Islet of Langerhans (tissue), 1 donor: ENCODE data around the gene IFT81.
"Not testable (repeated sequence)": the region's sequence is repeated elsewhere in the genome, so short reads cannot be mapped to it uniquely, and the experiment has no call there.

Experiments
- FAIRE-seq: peaks from one replicate; lab custom pipeline; 2011; peaks lifted over from hg19 to GRCh38; lab: Jason Lieb, UNC

Gene IFT81

DNA sequence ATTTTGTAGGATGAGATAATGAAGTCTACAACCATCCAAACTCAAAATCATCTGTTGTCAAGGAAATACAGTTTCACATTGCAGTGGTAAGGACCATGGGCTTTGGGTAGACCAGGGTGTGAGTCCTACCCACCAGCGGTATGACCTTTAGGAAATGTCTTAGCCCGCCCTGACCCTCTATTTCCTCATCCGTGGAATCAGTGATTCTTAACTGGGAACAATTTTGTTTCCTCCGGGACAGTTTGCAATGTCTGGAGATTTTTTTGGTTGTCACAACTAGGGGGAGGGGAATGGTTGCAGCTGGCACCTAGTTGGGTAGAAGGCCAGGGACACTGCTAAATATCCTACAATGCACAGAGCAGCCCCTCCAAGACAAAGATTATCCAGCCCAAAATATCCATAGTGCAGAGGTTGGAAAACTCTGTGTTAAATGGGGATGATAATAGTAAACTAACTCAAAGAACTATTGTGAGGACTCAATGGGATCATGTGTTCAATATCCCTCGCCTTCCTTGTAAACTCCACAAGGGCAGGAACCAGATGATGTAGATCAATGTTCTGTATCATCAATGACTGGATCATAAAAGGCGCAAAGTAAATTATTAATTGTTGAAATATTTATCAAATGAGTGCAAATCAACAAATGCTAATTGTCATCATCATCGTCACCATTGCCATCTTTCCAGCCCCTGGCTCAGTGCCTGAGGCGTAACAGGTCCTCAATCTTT is 15.7 kb upstream of the IFT81 start:
- FAIRE-seq: no peak

DNA sequence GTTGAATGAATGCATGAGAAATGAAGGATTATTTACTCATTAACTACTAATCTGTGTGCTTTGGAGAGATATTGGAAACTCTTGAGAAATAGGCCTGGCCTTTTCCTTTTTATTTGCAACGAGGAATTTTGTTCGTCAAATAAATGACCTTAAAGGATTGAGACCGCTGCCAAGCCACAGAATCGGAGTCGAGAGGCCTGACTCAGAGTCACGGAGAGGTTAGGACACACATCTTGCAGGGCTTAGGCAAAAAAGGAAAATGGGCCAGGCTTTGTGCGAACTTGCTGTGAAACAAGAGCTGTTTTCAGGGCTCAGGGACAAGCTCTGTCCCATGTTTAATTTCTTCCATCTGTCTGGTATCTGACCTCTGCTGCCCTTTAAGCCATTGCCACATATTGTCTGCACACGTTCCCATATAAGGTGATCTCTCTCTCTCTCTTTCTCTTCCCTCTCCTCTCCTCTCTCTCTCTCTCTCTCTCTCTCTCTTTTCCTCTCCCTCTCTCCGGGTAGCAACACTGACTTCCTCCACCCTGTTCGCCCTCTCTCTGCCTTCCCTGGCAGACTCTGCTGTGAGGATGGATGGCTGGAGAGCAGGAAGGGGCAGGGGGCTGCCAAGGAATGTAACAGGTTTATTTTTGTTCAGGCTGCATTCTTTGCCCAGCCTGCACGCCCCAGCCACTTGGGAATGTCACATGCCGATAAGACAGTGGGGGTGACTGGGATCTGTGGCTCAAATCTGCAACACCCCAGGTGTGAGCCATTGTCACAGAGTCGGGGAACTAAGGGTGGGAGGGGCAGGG is 14.9 kb upstream of the IFT81 start:
- no peak for FAIRE-seq

GRCh38 chr12:110109837-110110535 is 14.2 kb upstream of the IFT81 start:
- no peak for FAIRE-seq

DNA sequence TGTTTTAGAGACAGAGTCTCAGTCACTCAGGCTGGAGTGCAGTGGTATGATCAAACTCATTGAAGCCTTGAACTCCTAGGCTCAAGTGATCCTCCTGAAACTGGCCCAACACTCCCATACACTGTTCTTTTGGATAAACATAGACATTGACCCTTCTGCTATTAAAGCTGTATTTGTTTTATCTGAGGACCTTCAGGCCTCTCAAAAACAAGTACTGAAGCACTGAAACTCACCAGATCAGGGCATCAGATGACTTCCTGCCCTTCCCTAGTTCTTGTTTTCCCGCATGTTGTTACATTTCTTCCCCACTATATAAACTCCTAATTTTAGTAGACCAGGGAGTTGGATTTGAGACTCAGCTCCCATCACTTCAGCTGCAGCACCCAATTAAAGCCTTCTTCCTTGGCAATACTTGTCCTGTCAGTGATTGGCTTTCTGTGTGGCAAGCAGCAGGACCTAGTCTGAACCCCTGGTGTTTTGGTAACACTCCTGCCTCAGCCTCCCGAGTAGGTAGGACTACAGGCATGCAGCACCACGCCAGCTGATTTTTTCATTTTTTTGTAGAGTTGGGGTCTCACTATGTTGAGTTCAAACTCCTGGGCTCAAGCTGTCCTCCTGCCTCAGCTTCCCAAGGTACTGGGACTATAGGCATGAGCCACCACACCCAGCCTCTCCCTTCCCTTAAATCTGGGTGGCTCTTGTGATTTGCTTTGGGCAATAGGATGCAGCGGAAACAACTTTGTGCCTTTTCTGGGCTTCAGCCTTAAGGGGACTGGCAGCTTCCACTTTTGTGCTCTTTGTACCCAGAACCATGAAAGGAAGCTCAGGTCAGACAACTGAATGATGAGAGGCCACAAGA is 12.5 kb upstream of the IFT81 start:
- FAIRE-seq: no peak

DNA sequence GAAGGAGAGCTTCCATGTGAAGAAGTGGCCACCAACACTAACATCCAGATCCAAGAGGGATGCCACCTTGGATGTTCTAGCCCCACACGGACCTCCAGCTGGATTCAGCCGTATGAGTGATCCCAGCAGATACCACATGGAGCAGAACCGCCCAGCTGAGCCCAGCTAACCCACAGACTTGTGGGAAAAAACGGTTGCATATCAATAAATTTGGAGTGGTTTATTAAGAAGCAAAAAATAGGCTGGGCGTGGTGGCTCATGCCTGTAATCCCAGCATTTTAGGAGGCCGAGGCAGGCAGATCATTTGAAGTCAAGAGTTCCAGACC is 11.9 kb upstream of the IFT81 start:
- no peak for FAIRE-seq

DNA sequence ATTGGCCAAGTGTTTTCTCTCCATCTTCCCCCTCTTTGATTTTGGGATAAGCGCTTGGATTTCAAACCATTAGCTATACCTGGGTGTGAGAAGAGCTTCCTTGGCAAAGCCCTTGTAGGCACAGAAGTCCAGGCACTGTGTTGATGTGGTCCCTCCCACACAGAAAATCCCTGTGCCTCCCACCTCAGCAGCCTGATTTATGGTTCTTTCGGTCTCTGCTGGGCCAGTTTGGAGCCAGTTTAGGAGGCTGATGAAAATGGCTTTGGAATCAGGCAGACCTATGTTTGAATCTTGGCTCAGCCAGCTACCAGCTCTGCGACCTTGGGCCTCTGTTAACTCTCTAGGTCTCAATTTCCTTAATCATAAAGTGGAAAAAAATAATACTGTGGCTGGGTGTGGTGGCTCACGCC is 9.6 kb upstream of the IFT81 start:
- no peak for FAIRE-seq

- no peak for FAIRE-seq
Measured at GRCh38 chr12:110115675-110116074, 8.5 kb upstream of the IFT81 start.

GRCh38 chr12:110116623-110117022 is 7.5 kb upstream of the IFT81 start:
- no peak for FAIRE-seq

DNA sequence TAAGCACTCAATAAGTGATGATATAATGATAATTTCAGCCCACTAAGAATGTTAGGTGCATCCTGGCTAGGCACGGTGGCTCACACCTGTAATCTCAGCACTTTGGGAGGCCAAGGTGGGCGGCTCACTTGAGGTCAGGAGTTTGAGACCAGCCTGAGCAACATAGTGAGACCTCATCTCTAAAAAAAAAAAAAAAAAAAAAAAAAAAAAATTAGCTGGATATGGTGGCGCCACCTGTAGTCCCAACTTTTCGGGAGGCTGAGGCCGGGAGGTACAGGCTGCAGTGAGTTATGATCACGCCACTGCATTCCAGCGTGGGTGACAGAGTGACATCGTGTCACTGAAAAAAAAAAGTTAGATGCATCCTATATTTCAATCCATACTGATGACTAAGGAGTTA is 6.9 kb upstream of the IFT81 start:
- FAIRE-seq: not testable (repeated sequence)

- FAIRE-seq: no peak
Measured at GRCh38 chr12:110117956-110118685, 6.0 kb upstream of the IFT81 start.

DNA sequence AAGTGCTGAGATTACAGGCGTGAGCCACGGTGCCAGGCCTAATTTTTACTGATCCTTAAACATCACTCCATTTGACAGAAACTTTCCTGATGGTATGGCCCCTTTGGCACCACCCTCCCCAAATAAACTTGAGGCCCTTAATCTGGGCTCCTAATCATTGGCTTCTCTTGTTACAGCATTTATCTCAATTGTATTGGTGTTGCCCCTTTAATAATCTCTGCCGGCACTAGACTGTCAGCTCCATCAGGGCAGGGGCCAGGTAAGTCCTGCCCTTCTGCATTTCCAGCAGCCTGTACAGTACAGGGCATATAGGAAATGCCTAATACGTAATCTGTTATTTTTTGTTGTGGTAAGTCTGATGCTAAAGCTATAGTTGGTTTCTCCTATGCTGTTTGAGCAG is 1.2 kb upstream of the IFT81 start:
- no peak for FAIRE-seq

DNA sequence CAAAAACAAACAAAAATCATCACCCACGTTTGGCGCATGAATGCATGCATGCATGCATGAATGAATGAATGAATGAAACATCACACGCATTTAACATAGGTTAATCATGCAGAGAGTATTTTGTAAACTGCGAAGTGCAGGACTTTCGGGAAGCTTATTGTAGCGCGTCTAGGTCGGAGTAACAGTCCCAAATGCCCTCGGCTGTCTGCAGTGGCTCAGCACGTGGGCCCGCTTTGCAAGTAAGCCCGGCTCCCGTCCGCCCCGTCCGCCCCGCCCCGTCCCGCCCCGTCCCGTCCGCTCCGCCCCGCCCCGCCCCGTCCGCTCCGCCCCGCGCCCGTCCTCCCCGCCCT is 263 bp upstream of the IFT81 start:
- FAIRE-seq: no peak

DNA sequence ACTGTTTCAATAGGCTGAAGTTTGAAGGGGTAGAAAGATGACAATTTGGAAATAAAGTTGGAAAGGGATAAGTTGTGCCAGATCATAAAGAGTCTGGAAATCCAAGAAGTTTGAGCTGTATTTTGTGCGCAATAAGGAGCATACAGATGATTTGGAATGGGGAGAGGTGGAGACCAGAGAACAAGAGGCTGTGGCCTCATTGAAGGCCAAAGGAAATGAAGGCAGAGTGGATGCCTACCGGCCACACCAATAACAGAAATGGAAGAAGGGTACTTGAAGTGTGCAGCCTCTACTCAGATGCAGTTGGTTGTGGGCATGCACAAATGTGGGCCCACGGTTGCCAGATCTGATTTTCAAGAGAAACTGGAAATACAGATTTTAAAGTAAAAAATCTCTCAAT is 2.4 kb downstream of the IFT81 start:
- FAIRE-seq: no peak

DNA sequence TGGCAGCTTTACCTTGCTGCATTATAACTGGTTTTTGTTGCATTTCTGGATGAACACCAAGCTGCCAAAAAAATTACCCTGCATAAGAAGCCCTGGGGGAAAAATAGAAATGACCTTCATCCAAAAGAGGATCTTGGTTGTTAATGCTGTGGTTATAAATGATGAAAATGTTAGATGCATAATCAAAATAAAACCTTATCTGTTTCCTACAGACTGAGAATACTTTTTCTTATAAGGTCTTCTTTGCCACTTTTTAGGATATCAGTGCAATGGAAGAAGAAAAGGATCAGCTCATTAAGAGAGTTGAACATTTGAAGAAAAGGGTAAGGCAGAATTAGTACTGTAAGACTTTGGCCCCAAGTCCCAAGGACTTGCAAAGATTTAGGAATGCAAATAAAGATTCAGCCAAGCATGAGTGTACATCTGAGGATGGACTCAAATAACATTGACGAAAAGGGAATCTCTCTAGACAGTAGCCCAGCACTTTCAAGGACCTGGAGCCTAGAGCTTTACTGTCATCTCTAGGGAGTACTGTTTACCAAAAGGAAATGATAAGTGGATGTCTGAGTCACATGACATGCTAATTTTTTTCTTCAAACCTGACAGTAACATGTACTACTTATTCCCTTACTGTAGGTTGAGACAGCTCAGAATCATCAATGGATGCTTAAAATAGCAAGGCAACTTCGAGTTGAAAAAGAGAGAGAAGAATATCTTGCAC is 10.7 kb downstream of the IFT81 start:
- FAIRE-seq: no peak

- no peak for FAIRE-seq
Measured at GRCh38 chr12:110135806-110136205, 11.6 kb downstream of the IFT81 start.

DNA sequence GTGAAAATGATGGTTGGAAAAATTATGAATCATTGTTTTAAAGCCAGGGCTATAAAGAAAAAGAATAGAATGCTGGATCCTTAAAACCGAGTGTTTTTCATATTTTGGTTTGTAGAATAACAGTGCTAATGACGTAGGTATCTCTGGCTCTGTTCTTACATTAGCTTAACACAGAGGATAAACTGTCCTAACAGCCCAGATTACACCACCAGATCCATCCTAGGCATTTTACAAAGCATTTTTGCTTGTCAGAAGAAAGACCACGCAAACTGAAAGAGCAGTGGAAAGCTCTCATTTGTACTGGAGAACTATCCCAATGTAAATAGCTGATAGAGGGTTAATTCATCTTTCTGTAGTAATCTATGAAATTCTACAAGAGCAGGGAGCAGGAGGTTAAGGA is 13.6 kb downstream of the IFT81 start:
- no peak for FAIRE-seq

DNA sequence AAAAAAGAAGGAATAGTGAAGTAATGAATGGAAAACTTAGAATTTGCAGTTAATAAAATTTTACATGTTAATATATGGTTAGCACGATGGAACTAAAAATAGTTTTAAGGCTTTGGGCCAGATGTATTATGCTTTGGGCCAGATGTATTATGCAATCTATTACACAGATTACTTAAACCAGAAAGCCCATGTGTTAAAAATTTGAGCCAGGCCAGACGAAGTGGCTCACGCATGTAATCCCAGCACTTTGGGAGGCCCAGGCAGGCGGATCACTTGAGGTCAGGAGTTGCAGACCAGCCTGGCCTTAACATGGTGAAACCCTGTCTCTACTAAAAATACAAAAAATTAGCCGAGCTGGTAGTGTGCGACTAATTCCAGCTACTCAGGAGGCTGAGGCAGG is 17.2 kb downstream of the IFT81 start:
- FAIRE-seq: no peak

- FAIRE-seq: no peak
Measured at GRCh38 chr12:110146986-110147385, 22.8 kb downstream of the IFT81 start.

GRCh38 chr12:110149086-110149660 is 25.0 kb downstream of the IFT81 start:
- FAIRE-seq: no peak

DNA sequence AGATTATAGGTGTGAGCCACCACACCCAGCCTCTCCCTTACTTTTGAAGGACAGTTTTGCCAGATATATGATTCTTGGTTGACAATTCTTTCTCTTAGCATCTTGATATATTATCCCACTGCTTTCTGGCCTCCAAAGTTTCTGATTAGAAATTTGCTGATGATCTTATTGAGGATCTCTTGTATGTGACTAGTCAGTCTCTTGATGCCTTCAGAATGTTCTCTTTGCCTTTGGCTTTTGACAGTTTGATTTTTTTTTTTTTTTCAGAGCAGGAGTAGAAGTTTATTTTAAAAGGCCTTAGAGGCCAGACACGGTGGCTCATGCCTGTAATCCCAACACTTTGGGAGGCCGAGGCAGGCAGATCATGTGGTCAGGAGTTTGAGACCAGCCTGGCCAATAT is 32.6 kb downstream of the IFT81 start:
- no peak for FAIRE-seq

GRCh38 chr12:110157539-110157938 is 33.4 kb downstream of the IFT81 start:
- FAIRE-seq: no peak
